GM19452 (cell line): ENCODE results near the gene MEF2C.
"Not testable (repeated sequence)": the region's sequence is repeated elsewhere in the genome, so short reads cannot be mapped to it uniquely, and the experiment has no call there.

Source experiments
- ATAC-seq: cut with Tn5 transposase; IDR thresholded peaks from one replicate; pipeline ENCODE4 v1.9.1; 2021; ENCODE audit not compliant: unreplicated experiment

Gene MEF2C

GRCh38 chr5:88883059-88883835 is at the start of gene MEF2C:
MEF2C (minus strand) TSS chr5:88883184; CDS start chr5:88823788, 59,396 bp downstream.
- ATAC-seq = peak; percentile 29

- ATAC-seq = no peak
These were observed 49.6 kb upstream of the MEF2C start for GRCh38 chr5:88932541-88932940.

GRCh38 chr5:88930335-88930734 is 47.4 kb upstream of the MEF2C start:
- ATAC-seq = no peak

- ATAC-seq = no peak
These were observed 46.4 kb upstream of the MEF2C start for GRCh38 chr5:88929385-88929784.

GRCh38 chr5:88926774-88927173 is 43.8 kb upstream of the MEF2C start:
- no peak for ATAC-seq

GRCh38 chr5:88925692-88926490 is 42.9 kb upstream of the MEF2C start:
- ATAC-seq = no peak

GRCh38 chr5:88924330-88924657 is 41.3 kb upstream of the MEF2C start:
- ATAC-seq = no peak

GRCh38 chr5:88923623-88924329 is 40.8 kb upstream of the MEF2C start:
- ATAC-seq = no peak

- not testable (repeated sequence) for ATAC-seq
These were observed 29.8 kb upstream of the MEF2C start for GRCh38 chr5:88912743-88913142.

GRCh38 chr5:88911059-88911572 is 28.1 kb upstream of the MEF2C start:
- not testable (repeated sequence) for ATAC-seq

- not testable (repeated sequence) for ATAC-seq
These were observed 21.5 kb upstream of the MEF2C start for GRCh38 chr5:88904478-88904877.

- not testable (repeated sequence) for ATAC-seq
These were observed 21.0 kb upstream of the MEF2C start for GRCh38 chr5:88903966-88904365.

- ATAC-seq = not testable (repeated sequence)
These were observed 18.1 kb upstream of the MEF2C start for GRCh38 chr5:88901077-88901476.

- no peak for ATAC-seq
These were observed 16.2 kb upstream of the MEF2C start for GRCh38 chr5:88899096-88899737.

GRCh38 chr5:88897748-88898147 is 14.8 kb upstream of the MEF2C start:
- ATAC-seq = no peak

GRCh38 chr5:88895681-88896501 is 12.9 kb upstream of the MEF2C start:
- ATAC-seq = no peak

GRCh38 chr5:88892669-88893068 is 9.7 kb upstream of the MEF2C start:
- ATAC-seq = no peak

- no peak for ATAC-seq
These were observed 7.2 kb upstream of the MEF2C start for GRCh38 chr5:88890070-88890781.
